ENCODE measurements around the gene HMX3.

HMX3 gene

GRCh38 chr10:123148414-123149161 lies 12.8 kb downstream of the HMX3 start:
- peaks cover 20% of the 10 kb centered on the region for H3K4me1 Mint-ChIP-seq (ENCODE audit: low read depth)
- peak overlapping the region; percentile 44 for H3K27ac Mint-ChIP-seq
- peaks cover 13% of the 10 kb centered on the region for H3K36me3 Mint-ChIP-seq (ENCODE audit: low read depth)
- H3K9me3 Mint-ChIP-seq = peaks cover 5% of the 10 kb centered on the region
- H3K27me3 Mint-ChIP-seq (ENCODE audit: low read depth) = peaks cover 70% of the 10 kb centered on the region
- peak overlapping the region; percentile 67 for H3K4me3 Mint-ChIP-seq
- no peak for DNase-seq (ENCODE audit: low spot score)

- Mint-ChIP-seq H3K36me3 (ENCODE audit: low read depth) (peaks cover 18% of the 10 kb centered on the region), H3K27me3 (ENCODE audit: low read depth) (peaks cover 64% of the 10 kb centered on the region), H3K27ac (peak overlapping the region; percentile 44), H3K9me3 (peaks cover 5% of the 10 kb centered on the region), H3K4me1 (ENCODE audit: low read depth) (peaks cover 23% of the 10 kb centered on the region), H3K4me3 (peak overlapping the region; percentile 67)
- no peak for DNase-seq (ENCODE audit: low spot score)
These were observed 13.4 kb downstream of the HMX3 start for GRCh38 chr10:123149162-123149567.

GRCh38 chr10:123149568-123150270 lies 13.9 kb downstream of the HMX3 start:
- no peak for DNase-seq (ENCODE audit: low spot score)
- Mint-ChIP-seq H3K9me3 (peaks cover 5% of the 10 kb centered on the region), H3K4me1 (ENCODE audit: low read depth) (peaks cover 23% of the 10 kb centered on the region), H3K36me3 (ENCODE audit: low read depth) (peaks cover 20% of the 10 kb centered on the region), H3K27me3 (ENCODE audit: low read depth) (peaks cover 59% of the 10 kb centered on the region), H3K4me3 (peak overlapping the region; percentile 74), H3K27ac (peak overlapping the region; percentile 41)

- H3K27me3 Mint-ChIP-seq (ENCODE audit: low read depth) = peaks cover 52% of the 10 kb centered on the region
- H3K9me3 Mint-ChIP-seq = peaks cover 5% of the 10 kb centered on the region
- peaks cover 27% of the 10 kb centered on the region for H3K36me3 Mint-ChIP-seq (ENCODE audit: low read depth)
- peak overlapping the region; percentile 41 for H3K27ac Mint-ChIP-seq
- H3K4me3 Mint-ChIP-seq = peak overlapping the region; percentile 74
- no peak for DNase-seq (ENCODE audit: low spot score)
- peaks cover 23% of the 10 kb centered on the region for H3K4me1 Mint-ChIP-seq (ENCODE audit: low read depth)
These were observed 14.7 kb downstream of the HMX3 start for GRCh38 chr10:123150271-123150985.

DNA sequence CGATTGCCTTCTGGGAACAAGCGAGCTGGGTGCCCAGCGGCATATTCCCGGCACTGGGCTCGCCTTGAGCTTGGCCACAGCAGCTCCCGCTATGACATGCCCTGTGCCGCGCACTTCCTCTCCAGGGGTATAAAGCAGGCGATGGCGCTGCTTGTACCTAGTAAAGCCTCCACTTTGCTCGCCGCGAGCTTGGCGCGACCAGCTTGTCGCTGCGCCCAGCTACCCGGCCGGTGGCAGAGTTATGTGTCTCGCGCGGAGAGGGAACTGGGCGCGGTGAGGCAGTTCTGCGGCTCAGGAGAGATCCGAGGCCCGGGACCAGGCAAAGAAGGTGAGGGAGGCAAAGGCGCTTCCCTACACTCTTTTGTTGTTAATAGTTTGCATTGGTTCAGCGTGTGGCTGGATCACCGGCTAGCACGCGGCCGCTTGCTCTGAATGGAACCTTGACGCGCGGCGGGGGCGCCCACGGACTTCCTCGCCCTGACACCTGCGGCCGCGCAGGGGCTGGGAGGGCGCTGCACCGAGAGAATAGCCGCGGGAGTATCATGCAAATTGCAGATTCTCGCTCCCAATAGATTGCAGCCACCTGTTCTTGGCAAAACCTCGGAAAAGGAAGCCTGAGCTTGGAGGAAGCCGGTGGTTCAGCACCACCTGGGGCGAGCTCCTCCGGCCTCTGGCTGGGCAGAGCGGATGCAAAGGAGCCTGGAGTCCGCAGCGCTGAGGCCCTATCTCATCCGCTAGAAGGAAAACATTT lies 15.4 kb downstream of the HMX3 start:
- H3K36me3 Mint-ChIP-seq (ENCODE audit: low read depth) = peaks cover 32% of the 10 kb centered on the region
- H3K4me3 Mint-ChIP-seq = peak overlapping the region; percentile 55
- no peak for DNase-seq (ENCODE audit: low spot score)
- H3K9me3 Mint-ChIP-seq = peaks cover 5% of the 10 kb centered on the region
- H3K27me3 Mint-ChIP-seq (ENCODE audit: low read depth) = peaks cover 47% of the 10 kb centered on the region
- no peak overlapping the region for H3K27ac Mint-ChIP-seq
- peaks cover 28% of the 10 kb centered on the region for H3K4me1 Mint-ChIP-seq (ENCODE audit: low read depth)

DNA sequence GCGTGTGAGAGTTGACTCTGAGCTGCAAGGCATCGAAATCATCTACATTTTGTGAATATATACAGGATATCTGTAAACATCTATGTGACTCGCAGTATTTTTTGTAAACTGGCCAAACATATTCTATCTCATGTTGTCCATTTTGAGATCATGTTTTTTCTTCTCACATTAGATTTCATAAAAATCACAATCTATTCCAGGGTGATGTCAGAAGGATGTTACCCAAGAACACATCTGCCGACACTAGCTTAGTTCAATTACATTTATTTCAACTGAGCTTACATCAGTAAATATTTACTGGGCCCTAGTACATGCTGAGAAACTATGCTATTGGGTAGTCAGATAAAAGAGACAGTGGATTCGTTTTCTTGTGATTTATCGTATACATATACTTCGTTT lies 16.0 kb downstream of the HMX3 start:
- Mint-ChIP-seq H3K9me3 (peaks cover 5% of the 10 kb centered on the region), H3K4me1 (ENCODE audit: low read depth) (peaks cover 31% of the 10 kb centered on the region), H3K27ac (no peak overlapping the region), H3K4me3 (peak overlapping the region; percentile 55), H3K27me3 (ENCODE audit: low read depth) (peaks cover 43% of the 10 kb centered on the region), H3K36me3 (ENCODE audit: low read depth) (peaks cover 37% of the 10 kb centered on the region)
- DNase-seq (ENCODE audit: low spot score) = no peak

GRCh38 chr10:123153486-123154091 lies 17.8 kb downstream of the HMX3 start:
- DNase-seq (ENCODE audit: low spot score) = no peak
- H3K27ac Mint-ChIP-seq = peak overlapping the region; percentile 100
- peaks cover 44% of the 10 kb centered on the region for H3K4me1 Mint-ChIP-seq (ENCODE audit: low read depth)
- H3K27me3 Mint-ChIP-seq (ENCODE audit: low read depth) = peaks cover 36% of the 10 kb centered on the region
- H3K36me3 Mint-ChIP-seq (ENCODE audit: low read depth) = peaks cover 50% of the 10 kb centered on the region
- H3K9me3 Mint-ChIP-seq = no peaks in the 10 kb centered on the region
- H3K4me3 Mint-ChIP-seq = peak overlapping the region; percentile 100

DNA sequence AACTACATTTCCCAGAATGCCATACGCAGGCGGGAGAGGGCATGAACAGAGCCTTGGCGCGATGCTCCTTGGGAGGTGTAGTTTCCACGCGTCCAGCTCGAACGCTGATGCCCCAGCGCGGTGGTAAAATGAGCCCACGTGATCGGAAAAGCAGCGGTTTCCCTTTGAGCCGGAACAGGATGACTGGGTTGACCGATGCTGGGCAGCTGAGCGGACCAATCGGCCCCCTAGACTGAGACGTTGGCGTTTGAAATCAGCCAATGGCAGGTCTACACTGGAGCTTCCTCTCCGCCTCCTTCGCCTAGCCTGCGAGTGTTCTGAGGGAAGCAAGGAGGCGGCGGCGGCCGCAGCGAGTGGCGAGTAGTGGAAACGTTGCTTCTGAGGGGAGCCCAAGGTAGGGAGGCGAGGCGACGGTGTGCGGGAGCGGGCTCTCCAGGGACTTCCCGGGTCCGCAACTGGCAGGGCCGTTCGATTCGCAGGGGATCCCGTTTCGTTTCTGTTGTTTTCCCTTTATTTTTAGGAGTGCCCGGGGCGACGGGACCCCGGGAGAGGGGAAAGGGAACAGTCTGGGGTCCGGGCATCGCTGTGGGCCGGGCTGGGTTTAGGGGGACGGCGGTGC lies 18.4 kb downstream of the HMX3 start, which contains the start of gene BUB3:
Gene BUB3, plus strand, starts transcription at position 311 of the 619 bp plus-strand sequence. CDS start 516 bp downstream, outside the sequence.
- Mint-ChIP-seq H3K27ac (peak within 1 kb of the TSS; percentile 100), H3K9me3 (no peaks in the 10 kb centered on the region), H3K4me1 (ENCODE audit: low read depth) (peaks cover 46% of the 10 kb centered on the region), H3K27me3 (ENCODE audit: low read depth) (peaks cover 30% of the 10 kb centered on the region), H3K4me3 (peak within 1 kb of the TSS; percentile 100), H3K36me3 (ENCODE audit: low read depth) (peaks cover 51% of the 10 kb centered on the region)
- DNase-seq (ENCODE audit: low spot score) = peak; percentile 97

DNA sequence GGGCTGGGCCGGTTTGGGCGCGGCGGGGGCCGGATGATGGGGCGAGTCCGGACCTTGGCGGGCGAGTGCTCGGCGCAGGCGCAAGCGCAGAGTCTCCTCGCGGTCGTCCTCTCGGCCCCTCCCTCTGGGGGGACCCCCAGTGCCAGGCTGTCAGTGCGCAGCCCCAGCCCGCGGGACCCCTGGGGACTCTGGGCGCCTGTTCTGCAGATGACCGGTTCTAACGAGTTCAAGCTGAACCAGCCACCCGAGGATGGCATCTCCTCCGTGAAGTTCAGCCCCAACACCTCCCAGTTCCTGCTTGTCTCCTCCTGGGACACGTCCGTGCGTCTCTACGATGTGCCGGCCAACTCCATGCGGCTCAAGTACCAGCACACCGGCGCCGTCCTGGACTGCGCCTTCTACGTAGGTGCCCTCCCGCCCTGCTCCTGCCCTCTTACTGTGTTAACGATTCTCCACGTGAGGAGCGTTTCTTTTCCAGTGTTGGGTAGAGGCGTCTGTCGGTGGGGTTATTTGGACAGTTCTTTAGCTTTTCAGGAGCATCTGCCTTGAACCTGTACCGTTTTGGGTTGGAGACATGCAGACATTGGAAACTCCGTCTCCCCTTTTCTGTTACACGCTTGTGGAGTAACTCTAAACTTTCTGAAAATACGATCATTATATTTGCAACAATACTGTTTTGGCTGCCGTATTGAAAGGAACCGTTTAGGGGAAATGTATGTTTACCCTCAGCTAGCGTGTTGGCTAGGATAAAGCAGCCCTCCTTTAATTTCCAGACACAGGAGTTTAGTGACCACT lies 19.1 kb downstream of the HMX3 start:
- Mint-ChIP-seq H3K4me1 (ENCODE audit: low read depth) (peaks cover 53% of the 10 kb centered on the region), H3K36me3 (ENCODE audit: low read depth) (peaks cover 55% of the 10 kb centered on the region)
- peak; percentile 62 for DNase-seq (ENCODE audit: low spot score)

GRCh38 chr10:123156078-123156477 lies 20.3 kb downstream of the HMX3 start:
- H3K27me3 Mint-ChIP-seq (ENCODE audit: low read depth) = peaks cover 16% of the 10 kb centered on the region
- peaks cover 60% of the 10 kb centered on the region for H3K4me1 Mint-ChIP-seq (ENCODE audit: low read depth)
- peak overlapping the region; percentile 100 for H3K4me3 Mint-ChIP-seq
- peaks cover 65% of the 10 kb centered on the region for H3K36me3 Mint-ChIP-seq (ENCODE audit: low read depth)
- H3K9me3 Mint-ChIP-seq = no peaks in the 10 kb centered on the region
- DNase-seq (ENCODE audit: low spot score) = no peak
- H3K27ac Mint-ChIP-seq = peak overlapping the region; percentile 61

More for the DNA sequence above, 19.1 kb downstream of the HMX3 start:
- H3K27ac Mint-ChIP-seq = peak overlapping the region; percentile 100
- H3K27me3 Mint-ChIP-seq (ENCODE audit: low read depth) = peaks cover 26% of the 10 kb centered on the region
- H3K4me3 Mint-ChIP-seq = peak overlapping the region; percentile 100
- H3K9me3 Mint-ChIP-seq = no peaks in the 10 kb centered on the region

DNA sequence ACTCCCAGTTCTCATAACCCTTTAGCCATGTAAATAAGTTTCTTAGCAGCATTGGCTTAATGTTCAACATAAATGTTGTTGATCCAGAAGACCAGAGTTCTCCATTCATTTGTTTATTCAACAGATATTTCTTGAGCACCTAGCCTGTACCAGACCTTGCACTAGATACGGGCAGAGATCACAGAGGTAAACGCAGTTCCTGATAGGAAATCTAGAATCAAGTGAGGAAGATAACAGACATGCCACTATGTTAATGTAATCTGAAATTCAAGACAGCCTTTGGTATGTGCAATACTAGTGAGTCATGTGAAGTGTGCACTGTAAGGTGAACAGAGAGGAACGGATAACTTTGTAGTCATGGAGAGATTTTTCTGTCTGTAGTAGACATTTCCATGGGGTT lies 21.4 kb downstream of the HMX3 start:
- Mint-ChIP-seq H3K27me3 (ENCODE audit: low read depth) (peaks cover 6% of the 10 kb centered on the region), H3K36me3 (ENCODE audit: low read depth) (peaks cover 74% of the 10 kb centered on the region), H3K27ac (peak overlapping the region; percentile 2), H3K4me1 (ENCODE audit: low read depth) (peaks cover 61% of the 10 kb centered on the region), H3K9me3 (no peaks in the 10 kb centered on the region), H3K4me3 (peak overlapping the region; percentile 100)
- DNase-seq (ENCODE audit: low spot score) = no peak

GRCh38 chr10:123158682-123159081 lies 22.9 kb downstream of the HMX3 start:
- H3K9me3 Mint-ChIP-seq = no peaks in the 10 kb centered on the region
- peak overlapping the region; percentile 100 for H3K4me3 Mint-ChIP-seq
- H3K27me3 Mint-ChIP-seq (ENCODE audit: low read depth) = no peaks in the 10 kb centered on the region
- H3K36me3 Mint-ChIP-seq (ENCODE audit: low read depth) = peaks cover 83% of the 10 kb centered on the region
- no peak for DNase-seq (ENCODE audit: low spot score)
- H3K27ac Mint-ChIP-seq = peak overlapping the region; percentile 60
- H3K4me1 Mint-ChIP-seq (ENCODE audit: low read depth) = peaks cover 56% of the 10 kb centered on the region

Measured in T-helper 2 cell treated with Interferon-gamma antibody and Interleukin-4, amounts not matched to agents 5 μg/mL and 100 μg/mL, for 36 hours (primary cell).